Measurements from ENCODE around the gene TBRG1. TPM values are rescaled to one million over a fixed set of nuclear protein-coding genes. Genes with fewer than 3 reads are reported as not detected.

TBRG1 gene
- polyA plus RNA-seq, 1 donor (not counting 4 experiments of a cell fraction or from before 2014, with no cell fraction given) = 40.2 TPM

GRCh38 chr11:124663861-124664260, 41.2 kb downstream of the TBRG1 start:
- H2AFZ ChIP-seq (ENCODE audit: control insufficient read depth, low read length) = no peak overlapping the region
- no peak overlapping the region for H3K4me3 ChIP-seq (ENCODE audit: control insufficient read depth in 2 of 3, extremely low read depth in 1 of 3, insufficient read depth in 2 of 3, low read depth in 1 of 3, low read length in 3 of 3)
- H3K9me3 ChIP-seq (ENCODE audit: control insufficient read depth, low read depth, low read length) = no peaks in the 10 kb centered on the region
- H3K79me2 ChIP-seq (ENCODE audit: control insufficient read depth, insufficient read depth, low read length) = no peaks in the 10 kb centered on the region
- H4K20me1 ChIP-seq (ENCODE audit: control insufficient read depth, extremely low read depth, insufficient read depth, low read length) = no peaks in the 10 kb centered on the region
- H3K4me1 ChIP-seq (ENCODE audit: control insufficient read depth, extremely low read depth, insufficient read depth, low read length) = no peaks in the 10 kb centered on the region
- H3K36me3 ChIP-seq (ENCODE audit: control insufficient read depth in 2 of 2, extremely low read depth in 1 of 2, insufficient read depth in 2 of 2, low read length in 2 of 2) = no peaks in the 10 kb centered on the region
- no peaks in the 10 kb centered on the region for H3K27me3 ChIP-seq (ENCODE audit: control insufficient read depth, extremely low read depth, insufficient read depth, low read length)
- no peak overlapping the region for H3K4me2 ChIP-seq (ENCODE audit: control insufficient read depth, extremely low read depth, insufficient read depth, low read depth, low read length)
- no peak overlapping the region for H3K9ac ChIP-seq (ENCODE audit: control insufficient read depth, extremely low read depth, insufficient read depth, low read length)
- DNase-seq (ENCODE audit: low read depth, low spot score) = no peak
- FAIRE-seq = no peak
- no peak for TF ChIP-seq CTCF (optimal IDR thresholded peaks at IDR 0.05 in 1 of 3, IDR thresholded peaks at IDR 0.05 in 1 of 3, conservative IDR thresholded peaks at IDR 0.05 in 1 of 3; ENCODE audit: extremely low read depth in 1 of 3, insufficient read depth in 2 of 3, low read length in 3 of 3)
- no peak for TF ChIP-seq EZH2 (IDR thresholded peaks at IDR 0.05; ENCODE audit: low read length)
- H3K27ac ChIP-seq (ENCODE audit: control insufficient read depth, insufficient read depth, low read length) = no peak overlapping the region
- H3K9me1 ChIP-seq (ENCODE audit: control insufficient read depth, extremely low read depth, insufficient read depth, low read length) = no peaks in the 10 kb centered on the region
- dilution Hi-C loops (cut with MboI; ENCODE audit: extremely low pct_ligation_motif_present, low sequenced_read_pairs) = no loop called here

GRCh38 chr11:124667601-124668000, 44.9 kb downstream of the TBRG1 start:
- TF ChIP-seq CTCF (optimal IDR thresholded peaks at IDR 0.05 in 1 of 3, IDR thresholded peaks at IDR 0.05 in 1 of 3, conservative IDR thresholded peaks at IDR 0.05 in 1 of 3; ENCODE audit: extremely low read depth in 1 of 3, insufficient read depth in 2 of 3, low read length in 3 of 3) = no peak
- no peak for TF ChIP-seq EZH2 (IDR thresholded peaks at IDR 0.05; ENCODE audit: low read length)
- H3K9me3 ChIP-seq (ENCODE audit: control insufficient read depth, low read depth, low read length) = no peaks in the 10 kb centered on the region
- no peak for FAIRE-seq
- H3K79me2 ChIP-seq (ENCODE audit: control insufficient read depth, insufficient read depth, low read length) = no peaks in the 10 kb centered on the region
- no peaks in the 10 kb centered on the region for H4K20me1 ChIP-seq (ENCODE audit: control insufficient read depth, extremely low read depth, insufficient read depth, low read length)
- no peak for DNase-seq (ENCODE audit: low read depth, low spot score)
- no peak overlapping the region for H3K4me2 ChIP-seq (ENCODE audit: control insufficient read depth, extremely low read depth, insufficient read depth, low read depth, low read length)
- H3K27me3 ChIP-seq (ENCODE audit: control insufficient read depth, extremely low read depth, insufficient read depth, low read length) = no peaks in the 10 kb centered on the region
- H3K27ac ChIP-seq (ENCODE audit: control insufficient read depth, insufficient read depth, low read length) = no peak overlapping the region
- H3K9ac ChIP-seq (ENCODE audit: control insufficient read depth, extremely low read depth, insufficient read depth, low read length) = no peak overlapping the region
- no peaks in the 10 kb centered on the region for H3K36me3 ChIP-seq (ENCODE audit: control insufficient read depth in 2 of 2, extremely low read depth in 1 of 2, insufficient read depth in 2 of 2, low read length in 2 of 2)
- H2AFZ ChIP-seq (ENCODE audit: control insufficient read depth, low read length) = no peak overlapping the region
- peaks cover under 1% of the 10 kb centered on the region for H3K4me1 ChIP-seq (ENCODE audit: control insufficient read depth, extremely low read depth, insufficient read depth, low read length)
- dilution Hi-C loops (cut with MboI; ENCODE audit: extremely low pct_ligation_motif_present, low sequenced_read_pairs) = no loop called here
- no peak overlapping the region for H3K4me3 ChIP-seq (ENCODE audit: control insufficient read depth in 2 of 3, extremely low read depth in 1 of 3, insufficient read depth in 2 of 3, low read depth in 1 of 3, low read length in 3 of 3)
- no peaks in the 10 kb centered on the region for H3K9me1 ChIP-seq (ENCODE audit: control insufficient read depth, extremely low read depth, insufficient read depth, low read length)

Measured in keratinocyte (primary cell).